Urothelium cell line (cell line): ENCODE results near the gene CYP2A7.
"Not testable (repeated sequence)": the region's sequence is repeated elsewhere in the genome, so short reads cannot be mapped to it uniquely, and the experiment has no call there.

Experiments
- DNase-seq: peaks from one replicate; pipeline ENCODE4 v3.0.0; 2011; ENCODE audit warnings: low spot score, mixed read lengths
- FAIRE-seq: peaks from 2 replicates; lab custom pipeline; 2011; peaks lifted over from hg19 to GRCh38; lab: Jason Lieb, UNC

Gene CYP2A7

DNA sequence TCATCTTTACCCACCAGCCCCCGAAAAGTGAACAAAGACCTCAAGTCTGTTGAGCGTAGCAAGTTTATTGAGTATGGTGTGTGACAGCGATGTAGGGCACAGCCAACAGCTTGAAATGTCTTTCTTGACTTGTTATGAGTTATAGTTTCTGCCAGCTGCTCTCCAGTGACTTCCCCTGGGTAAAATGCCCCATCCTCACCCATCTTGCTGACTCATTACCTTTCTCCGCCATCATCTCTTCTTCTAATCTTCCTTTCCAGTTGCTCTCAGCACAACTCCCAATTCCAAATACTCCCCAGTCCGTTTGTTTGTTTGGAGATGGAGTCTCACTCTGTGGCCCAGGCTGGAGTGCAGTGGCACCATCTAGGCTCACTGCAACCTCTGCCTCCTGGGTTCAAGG is 18.5 kb upstream of the CYP2A7 start:
- FAIRE-seq = not testable (repeated sequence)

DNA sequence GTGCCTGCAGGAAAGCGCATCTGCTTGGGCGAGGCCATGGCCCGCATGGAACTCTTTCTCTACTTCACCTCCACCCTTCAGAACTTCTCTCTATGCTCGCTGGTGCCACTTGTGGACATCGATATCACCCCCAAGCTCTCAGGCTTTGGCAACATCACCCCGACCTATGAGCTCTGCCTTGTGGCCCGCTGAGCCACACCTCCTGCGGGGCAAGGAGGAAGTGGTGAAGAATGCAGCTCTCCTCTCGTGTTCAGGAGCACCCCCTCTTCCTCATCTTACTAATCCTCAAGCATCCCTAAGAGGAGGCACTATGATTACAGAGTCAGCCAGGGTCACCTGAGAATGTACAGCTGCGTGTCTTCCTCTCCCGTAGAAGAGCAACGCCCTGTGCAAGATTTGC is 17.9 kb upstream of the CYP2A7 start:
- FAIRE-seq, DNase-seq: not testable (repeated sequence)

More for the DNA sequence above, 18.5 kb upstream of the CYP2A7 start:
- not testable (repeated sequence) for DNase-seq

DNA sequence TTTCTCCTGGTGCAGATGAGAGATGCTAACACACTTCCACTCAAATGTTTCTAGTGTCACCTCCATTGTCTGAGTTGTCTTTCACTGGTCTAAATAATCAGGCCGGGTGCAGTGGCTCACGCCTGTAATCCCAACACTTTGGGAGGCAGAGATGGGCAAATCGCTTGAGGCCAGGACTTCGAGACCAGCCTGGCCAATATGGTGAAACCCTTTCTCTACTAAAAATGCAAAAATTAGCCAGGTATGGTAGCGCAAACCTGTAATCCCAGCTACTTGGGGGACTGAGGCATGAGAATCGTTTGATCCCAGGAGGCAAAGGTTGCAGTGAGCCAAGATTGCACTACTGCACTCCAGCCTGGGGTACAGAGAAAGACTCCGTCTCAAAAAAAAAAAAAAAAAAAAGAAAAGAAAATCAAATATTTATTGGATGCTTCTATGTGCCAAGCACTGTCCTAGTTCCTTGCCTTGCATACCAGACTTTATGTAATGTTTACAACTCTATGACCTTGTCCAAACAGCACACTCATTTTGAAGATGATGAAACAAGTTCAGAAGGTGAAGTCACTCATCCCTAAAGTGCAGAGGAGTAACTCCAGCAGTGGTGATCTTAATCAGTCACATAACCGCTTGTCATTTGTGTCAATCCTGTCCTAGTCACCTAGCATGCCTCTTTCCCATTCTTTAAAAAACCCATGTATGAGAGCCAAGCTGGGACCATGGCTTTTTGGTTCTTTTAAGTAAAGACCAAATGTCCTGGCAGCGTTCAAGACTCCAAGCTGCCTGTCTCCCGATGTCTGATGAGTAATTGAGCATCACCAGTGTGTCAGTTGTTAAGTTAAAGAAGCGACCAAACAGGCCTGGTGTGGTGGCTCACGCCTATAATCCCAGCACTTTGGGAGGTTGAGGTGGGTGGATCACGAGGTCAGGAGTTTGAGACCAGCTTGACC is 15.1 kb upstream of the CYP2A7 start:
- DNase-seq = not testable (repeated sequence)

DNA sequence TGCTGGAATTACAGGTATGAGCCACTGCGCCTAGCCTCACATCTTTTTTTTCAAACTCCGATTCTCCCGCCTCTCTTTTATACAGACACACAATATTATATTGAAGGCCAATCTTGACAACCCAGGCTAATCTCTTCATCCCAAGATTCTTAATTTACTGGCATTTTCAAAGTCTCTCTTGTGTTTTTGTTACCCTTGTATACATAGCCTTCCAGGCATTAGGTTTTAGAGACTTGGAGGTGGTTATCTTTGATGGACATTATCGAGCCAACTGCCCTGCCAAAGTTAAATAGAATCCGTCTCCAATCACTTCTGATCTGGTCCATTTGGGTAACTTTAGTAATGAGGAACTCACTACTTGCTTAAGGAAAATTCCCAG is 14.4 kb upstream of the CYP2A7 start:
- FAIRE-seq = no peak
- no peak for DNase-seq

More for the DNA sequence above, 15.1 kb upstream of the CYP2A7 start:
- peak; percentile 5 for FAIRE-seq

DNA sequence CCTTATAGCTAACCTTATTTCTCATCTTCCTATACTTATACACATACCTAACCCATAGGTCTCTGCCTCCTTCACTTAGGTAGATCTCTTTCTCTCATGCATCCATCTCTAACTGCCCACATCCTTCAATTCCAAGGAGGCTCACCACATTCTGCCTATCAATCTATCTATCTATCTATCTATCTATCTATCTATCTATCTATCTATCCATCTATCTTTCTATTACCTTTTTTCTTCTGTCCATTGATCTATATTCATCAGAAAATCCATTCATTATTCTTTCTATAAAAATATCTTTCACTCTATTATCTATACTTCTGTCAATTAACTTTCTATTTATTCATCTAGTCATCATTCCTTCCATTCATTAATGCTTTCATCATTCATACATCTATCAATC is 11.1 kb upstream of the CYP2A7 start:
- DNase-seq (no peak), FAIRE-seq (no peak)

DNA sequence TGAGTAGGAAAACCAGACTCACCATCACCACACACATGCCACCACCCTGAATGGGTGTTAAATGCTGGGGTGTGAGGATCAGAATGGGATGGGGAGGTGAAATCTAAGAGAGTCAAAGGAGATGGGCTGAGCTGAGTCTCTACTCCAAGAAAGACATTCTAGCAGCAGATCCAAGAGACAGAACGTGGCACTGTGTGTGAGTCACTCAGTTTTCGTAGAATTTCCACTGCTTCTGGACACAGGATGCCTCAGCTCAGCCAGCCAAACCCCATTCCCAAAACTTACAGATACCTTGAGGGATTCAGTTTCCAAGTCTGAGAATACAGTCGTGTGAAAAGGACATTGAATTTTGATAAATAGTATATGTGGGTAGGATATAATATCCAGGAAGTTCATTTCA is 7.3 kb upstream of the CYP2A7 start:
- DNase-seq (no peak), FAIRE-seq (no peak)

DNA sequence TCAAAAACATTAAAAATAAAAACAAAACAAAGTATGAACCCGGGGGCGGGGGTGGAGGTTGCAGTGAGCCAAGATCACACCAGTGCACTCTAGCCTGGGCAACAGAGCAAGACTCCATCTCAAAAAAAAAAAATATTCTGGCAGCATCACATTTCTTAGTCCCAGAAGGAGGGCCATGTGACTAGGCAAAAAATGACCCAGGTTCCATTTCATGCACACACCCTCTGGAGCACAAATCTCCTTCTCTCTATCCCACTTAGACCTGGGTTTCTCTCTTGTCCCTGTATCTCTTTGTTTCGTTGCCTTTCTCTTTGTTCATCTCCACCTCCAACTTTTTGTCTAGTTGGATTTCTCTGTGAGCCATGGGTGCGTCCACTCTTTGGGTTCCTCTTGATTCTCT is 6.2 kb upstream of the CYP2A7 start:
- FAIRE-seq (no peak), DNase-seq (no peak)

DNA sequence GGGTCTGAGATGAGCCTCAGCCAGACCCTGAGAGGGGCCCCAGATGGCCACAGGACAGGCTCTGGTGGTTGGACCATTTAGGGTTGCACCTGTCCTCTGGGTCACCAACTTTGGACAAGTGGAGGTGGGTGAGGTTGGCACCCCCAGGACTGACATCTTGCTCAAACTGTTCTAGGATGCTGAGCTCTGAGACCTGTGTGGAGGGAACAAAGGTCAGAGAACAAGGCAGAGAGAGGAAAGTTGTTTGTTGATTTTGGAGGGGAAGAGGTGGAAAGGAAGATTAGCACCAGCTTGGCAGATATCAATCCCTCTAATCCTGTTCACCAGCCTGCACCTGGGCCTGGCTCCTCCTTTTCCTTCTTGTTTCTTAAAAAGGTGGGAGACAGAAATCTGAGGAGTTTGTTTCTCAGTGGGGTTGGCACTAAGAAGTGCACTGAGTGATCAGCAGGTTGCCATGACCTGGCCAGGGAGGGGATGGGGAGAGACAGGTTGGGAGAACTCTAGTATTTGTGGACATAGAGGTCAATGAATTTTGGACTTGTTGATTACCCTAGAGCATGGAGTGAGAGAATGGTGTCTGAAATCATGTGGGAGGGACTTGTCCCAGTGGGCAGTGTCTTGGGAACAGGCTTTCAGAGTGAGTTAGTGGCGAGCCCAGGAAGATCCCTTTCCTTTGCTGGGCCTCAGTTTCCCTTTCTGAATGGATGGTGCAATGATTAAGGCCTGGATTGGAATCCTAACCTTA is 2.3 kb upstream of the CYP2A7 start:
- DNase-seq, FAIRE-seq: not testable (repeated sequence)

DNA sequence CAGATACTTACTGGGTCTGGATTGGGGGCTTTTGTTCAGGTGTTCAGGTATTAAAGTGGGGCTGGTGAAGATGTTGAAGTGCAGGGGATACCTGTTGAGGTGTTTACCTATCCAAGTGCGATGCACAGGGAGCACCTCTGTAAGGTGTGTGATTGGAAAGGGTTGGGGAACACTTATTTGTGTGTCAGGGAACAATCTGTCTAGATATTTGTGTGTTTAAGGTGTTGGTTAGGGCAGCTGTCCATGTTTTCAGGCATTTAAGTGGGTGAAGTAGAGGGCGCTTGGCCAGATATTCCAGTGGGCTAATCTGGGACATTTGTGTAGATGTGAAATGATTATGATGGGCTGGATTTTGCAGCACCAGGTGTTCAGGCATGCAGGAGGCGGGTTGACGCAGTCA is 2.7 kb downstream of the CYP2A7 start:
- not testable (repeated sequence) for FAIRE-seq

DNA sequence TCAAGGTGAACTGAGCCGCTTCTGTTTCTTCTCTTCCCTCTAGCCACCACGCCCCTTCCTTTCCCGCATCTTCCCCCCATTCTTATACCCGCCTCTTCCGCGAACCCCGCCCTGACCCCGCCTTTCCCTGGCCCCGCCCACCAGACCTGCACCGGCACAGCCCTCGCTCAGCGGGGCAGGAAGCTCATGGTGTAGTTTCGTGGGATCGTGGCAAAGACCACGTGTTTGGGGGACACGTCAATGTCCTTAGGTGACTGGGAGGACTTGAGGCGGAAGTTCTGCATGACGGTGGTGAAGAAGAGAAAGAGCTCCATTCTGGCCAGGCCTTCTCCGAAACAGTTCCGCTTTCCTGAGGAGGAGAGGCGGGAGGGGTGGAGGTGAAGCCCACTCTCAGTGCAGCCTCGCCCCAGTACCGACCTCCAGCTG is 6.5 kb downstream of the CYP2A7 start:
- FAIRE-seq, DNase-seq: not testable (repeated sequence)

More for the DNA sequence above, 2.7 kb downstream of the CYP2A7 start:
- not testable (repeated sequence) for DNase-seq

DNA sequence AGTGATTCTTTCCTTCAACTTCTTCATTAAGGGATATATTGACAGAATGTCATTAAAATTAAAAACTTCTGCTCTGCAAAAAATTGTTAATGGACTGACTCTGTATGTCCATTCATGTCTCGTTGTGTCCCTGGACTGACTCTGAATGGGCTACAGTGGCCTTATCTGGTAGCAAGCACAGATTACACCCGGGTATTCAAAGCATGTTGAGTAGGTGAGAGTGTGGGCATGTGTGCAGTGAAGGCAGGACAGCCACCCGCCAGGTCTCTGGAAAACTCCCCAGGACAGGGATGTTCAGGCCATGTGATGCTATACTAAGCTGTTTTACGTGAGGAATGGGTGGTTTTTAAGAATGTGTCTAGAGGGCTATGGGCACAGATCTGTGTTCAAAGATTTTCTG is 7.2 kb downstream of the CYP2A7 start:
- FAIRE-seq = not testable (repeated sequence)

DNA sequence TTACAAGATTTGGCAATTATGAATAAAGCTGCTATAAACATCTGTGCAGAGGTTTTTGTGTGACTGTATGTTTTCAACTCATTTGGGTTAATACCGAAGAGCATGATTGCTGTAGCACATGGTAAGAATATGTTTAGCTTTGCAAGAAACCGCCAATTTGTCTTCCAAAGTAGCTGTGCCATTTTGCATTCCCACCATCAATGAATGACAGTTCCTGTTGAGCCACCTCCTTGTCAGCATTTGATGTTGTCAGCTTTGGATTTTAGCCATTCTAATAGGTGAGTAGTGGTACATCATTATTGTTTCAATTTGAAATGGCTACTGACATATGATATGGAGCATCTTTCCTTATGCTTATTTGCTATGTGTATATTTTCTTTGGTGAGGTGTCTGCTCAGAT is 8.2 kb downstream of the CYP2A7 start:
- FAIRE-seq = not testable (repeated sequence)

More for the DNA sequence above, 7.2 kb downstream of the CYP2A7 start:
- DNase-seq = not testable (repeated sequence)

DNA sequence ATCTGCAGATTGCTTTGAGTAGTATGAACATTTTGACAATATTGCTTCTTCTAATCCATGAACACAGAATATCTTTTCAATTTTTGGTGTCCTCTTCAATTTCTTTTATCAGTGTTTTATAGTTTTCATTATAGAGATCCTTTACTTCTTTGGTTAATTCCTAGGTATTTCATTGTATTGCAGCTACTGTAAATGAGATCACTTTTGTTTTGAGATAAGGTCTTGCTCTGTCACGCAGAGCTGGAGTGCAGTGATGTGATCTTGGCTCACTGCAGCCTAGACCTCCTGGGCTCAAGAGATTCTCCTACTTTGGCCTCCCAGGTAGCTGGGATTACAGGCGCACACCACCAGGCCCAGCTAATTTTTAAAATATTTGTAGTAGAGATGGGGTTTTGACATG is 9.8 kb downstream of the CYP2A7 start:
- no peak for FAIRE-seq

More for the DNA sequence above, 8.2 kb downstream of the CYP2A7 start:
- not testable (repeated sequence) for DNase-seq

DNA sequence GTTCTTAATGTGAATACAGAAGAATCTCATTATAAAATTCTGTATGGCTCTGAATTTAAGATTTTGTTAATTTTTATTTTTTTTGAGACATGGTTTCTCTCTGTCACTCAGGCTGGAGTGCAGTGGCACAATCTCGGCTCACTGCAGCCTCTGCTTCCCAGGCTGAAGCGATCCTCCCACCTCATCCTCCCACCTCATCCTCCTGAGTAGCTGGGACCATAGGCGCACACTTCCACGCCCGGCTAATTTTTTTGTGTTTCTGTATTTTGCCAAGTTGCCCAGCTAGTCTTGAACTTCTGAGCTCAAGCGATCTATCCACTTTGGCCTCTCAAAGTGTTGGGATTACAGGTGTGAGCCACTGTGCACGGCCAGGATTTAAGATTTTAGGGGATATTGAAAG is 14.3 kb downstream of the CYP2A7 start:
- DNase-seq = no peak
- FAIRE-seq = no peak

More for the DNA sequence above, 9.8 kb downstream of the CYP2A7 start:
- DNase-seq = no peak

DNA sequence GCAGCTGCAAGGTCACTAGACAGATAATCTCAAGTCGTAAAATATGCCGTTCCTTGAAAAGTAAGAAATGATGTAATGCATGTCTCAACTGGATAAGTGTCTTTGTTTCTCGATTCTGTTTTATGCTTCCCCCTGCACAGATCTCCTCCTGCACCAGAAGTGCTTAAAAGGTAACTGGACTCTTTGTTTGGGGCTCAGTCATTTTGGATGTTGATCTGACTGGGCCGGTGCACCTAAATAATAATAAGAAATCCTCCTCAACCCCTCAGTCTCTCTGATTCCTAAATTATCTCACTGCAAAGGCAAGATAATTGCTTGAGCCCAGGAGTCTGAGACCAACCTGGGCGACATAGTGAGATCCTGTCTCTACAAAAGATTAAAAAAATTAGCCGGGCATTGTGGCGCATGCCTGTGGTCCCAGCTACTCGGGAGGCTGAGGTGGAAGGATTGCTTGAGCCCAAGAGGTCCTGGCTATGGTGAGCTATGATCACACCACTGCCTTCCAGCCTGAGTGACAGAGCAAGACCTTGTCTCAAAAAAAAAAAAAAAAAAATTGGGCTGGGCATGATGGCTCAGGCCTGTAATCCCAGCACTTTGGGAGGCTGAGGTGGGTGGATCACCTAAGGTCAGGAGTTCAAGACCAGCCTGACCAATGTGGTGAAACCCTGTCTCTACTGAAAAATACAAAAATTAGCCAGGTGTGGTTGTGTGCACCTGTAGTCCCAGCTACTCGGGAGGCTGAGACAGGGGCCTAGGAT is 17.1 kb downstream of the CYP2A7 start:
- not testable (repeated sequence) for DNase-seq, FAIRE-seq

DNA sequence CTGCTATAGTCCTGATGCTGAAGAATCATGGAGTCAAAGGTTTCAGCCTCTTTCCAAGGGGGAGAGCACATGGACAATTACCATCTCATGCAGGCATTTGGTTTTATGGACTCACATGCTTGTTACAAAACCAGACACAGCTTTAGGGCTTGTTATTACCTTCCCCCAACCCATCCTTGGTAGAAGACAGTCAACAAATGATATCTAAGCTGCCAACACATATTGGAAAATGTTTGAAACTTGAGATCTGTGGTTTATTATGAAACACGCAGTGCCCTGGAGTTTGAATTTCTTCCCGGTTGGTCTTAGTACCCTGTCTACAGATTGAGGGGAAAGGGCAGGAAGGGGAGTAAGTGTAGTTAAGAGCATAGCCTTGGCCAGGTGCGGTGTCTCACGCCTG is 19.2 kb downstream of the CYP2A7 start:
- peak; percentile 17 for DNase-seq

DNA sequence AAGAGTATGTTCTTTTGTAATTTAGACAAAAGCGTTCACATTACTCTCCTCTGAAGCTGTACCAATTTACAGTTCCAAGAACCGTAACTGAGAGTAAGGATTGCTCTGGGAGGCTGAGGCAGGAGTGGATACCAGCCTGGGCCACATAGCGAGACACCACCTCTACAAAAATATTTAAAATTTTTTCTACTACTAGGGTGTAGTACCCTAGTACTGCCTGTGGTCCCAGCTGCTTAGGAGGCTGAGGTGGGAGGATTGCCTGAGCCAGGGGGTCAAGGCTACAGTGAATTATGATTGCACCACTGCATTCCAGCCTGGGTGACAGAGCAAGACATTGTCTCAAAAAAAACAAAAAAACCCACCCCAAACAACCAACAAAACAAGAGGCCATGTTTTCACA is 19.7 kb downstream of the CYP2A7 start:
- FAIRE-seq (no peak), DNase-seq (peak; percentile 12)

More for the DNA sequence above, 19.2 kb downstream of the CYP2A7 start:
- no peak for FAIRE-seq

DNA sequence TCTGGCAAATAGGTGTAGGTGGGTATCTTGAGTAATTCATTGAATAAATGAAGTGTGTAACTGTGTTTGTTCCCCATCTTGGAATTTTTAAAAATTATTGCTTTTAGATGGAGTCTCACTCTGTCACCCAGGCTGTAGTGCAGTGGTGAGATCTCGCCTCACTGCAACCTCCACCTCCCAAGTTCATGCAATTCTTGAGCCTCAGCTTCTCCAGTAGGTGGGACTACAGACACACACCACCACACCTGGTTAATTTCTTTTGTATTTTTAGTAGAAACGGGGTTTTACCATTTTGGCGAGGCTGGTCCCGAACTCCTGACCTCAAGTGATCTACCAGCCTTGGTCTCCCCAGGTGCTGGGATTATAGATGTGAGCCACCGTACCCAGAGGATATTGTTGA is 23.9 kb downstream of the CYP2A7 start:
- FAIRE-seq (no peak), DNase-seq (no peak)

DNA sequence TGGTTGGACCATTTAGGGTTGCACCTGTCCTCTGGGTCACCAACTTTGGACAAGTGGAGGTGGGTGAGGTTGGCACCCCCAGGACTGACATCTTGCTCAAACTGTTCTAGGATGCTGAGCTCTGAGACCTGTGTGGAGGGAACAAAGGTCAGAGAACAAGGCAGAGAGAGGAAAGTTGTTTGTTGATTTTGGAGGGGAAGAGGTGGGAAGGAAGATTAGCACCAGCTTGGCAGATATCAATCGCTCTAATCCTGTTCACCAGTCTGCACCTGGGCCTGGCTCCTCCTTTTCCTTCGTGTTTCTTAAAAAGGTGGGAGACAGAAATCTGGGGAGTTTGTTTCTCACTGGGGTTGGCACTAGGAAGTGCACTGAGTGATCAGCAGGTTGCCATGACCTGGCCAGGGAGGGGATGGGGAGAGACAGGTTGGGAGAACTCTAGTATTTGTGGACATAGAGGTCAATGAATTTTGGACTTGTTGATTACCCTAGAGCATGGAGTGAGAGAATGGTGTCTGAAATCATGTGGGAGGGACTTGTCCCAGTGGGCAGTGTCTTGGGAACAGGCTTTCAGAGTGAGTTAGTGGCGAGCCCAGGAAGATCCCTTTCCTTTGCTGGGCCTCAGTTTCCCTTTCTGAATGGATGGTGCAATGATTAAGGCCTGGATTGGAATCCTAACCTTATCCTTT is 29.4 kb downstream of the CYP2A7 start:
- DNase-seq, FAIRE-seq: not testable (repeated sequence)

DNA sequence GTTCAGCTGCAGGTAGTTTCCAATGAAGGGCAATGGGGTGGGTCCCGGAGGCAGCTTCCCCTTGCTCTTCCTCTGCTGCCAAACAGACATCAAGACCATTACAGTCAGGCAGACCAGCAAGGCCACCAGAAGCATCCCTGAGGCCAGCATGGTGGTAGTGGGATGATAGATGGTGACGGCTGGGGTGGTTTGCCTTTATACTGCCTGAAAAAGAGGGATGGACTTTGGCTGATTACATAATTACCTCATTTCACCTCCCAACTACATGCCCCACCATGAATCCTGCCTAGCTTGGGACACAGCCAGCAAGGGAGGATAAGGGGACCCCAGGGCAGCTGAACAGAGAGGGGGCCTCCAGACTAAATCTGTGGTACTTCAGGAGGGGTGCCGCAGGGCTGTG is 31.8 kb downstream of the CYP2A7 start, which contains the start of gene CYP2A6:
Gene CYP2A6 (minus strand): TSS at position 171 of the 400 bp plus-strand sequence. CDS start 21 bp downstream, at position 150.
- not testable (repeated sequence) for FAIRE-seq, DNase-seq
